HepG2 (cell line): ENCODE measurements around the gene PAFAH1B1. TPM values are rescaled to one million over a fixed set of nuclear protein-coding genes. Genes with fewer than 3 reads are reported as not detected.
A peak's percentile ranks its signal among the peaks of the same experiment; 100 is the strongest.

Experiments used
- CCDC6 ChIP-seq: sonication (generic); formaldehyde crosslinking; IDR thresholded peaks from 2 replicates; pipeline ENCODE4 v1.8.1; 2022; ENCODE audit warnings: mild to moderate bottlenecking, missing genetic modification reagents, moderate library complexity
- ELK4 ChIP-seq: sonication (generic); formaldehyde crosslinking; IDR thresholded peaks from 2 replicates; pipeline ENCODE4 v1.9.0; 2021; ENCODE audit warnings: missing genetic modification reagents, borderline replicate concordance
- GPN1 ChIP-seq: sonication (generic); formaldehyde crosslinking; IDR thresholded peaks from 2 replicates; pipeline ENCODE4 v1.5.1; 2020; ENCODE audit warnings: missing genetic modification reagents, borderline replicate concordance
- HCFC1 ChIP-seq: fragments of 150-350 bp; IDR thresholded peaks from 2 replicates; pipeline ENCODE4 v1.6.1; 2014; ENCODE audit warnings: low read depth, low read length
- HES4 ChIP-seq: sonication (generic); formaldehyde crosslinking; IDR thresholded peaks from 2 replicates; pipeline ENCODE4 v1.9.0; 2021; ENCODE audit warnings: mild to moderate bottlenecking, missing genetic modification reagents, borderline replicate concordance
- HIVEP1 ChIP-seq: sonication (generic); formaldehyde crosslinking; IDR thresholded peaks from 2 replicates; pipeline ENCODE4 v1.4.0; 2020; ENCODE audit warnings: mild to moderate bottlenecking, missing genetic modification reagents
- HNRNPL ChIP-seq: fragments of 200-400 bp; formaldehyde crosslinking; IDR thresholded peaks from 2 replicates; pipeline ENCODE4 v1.6.1; 2017; ENCODE audit warnings: mild to moderate bottlenecking, low read depth, low read length
- HOXA3 ChIP-seq: sonication (generic); formaldehyde crosslinking; IDR thresholded peaks from 2 replicates; pipeline ENCODE4 v1.5.0; 2020; ENCODE audit warnings: missing genetic modification reagents
- NFIB ChIP-seq: sonication (generic); formaldehyde crosslinking; IDR thresholded peaks from 2 replicates; pipeline ENCODE4 v1.9.0; 2021; ENCODE audit warnings: missing genetic modification reagents, mild to moderate bottlenecking, borderline replicate concordance
- NR2C2 ChIP-seq: sonication (generic); formaldehyde crosslinking; IDR thresholded peaks from 2 replicates; pipeline ENCODE4 v1.4.0; 2020; ENCODE audit warnings: missing genetic modification reagents, mild to moderate bottlenecking, moderate library complexity, borderline replicate concordance
- PAXIP1 ChIP-seq: sonication (generic); formaldehyde crosslinking; conservative IDR thresholded peaks from 2 replicates; pipeline ENCODE4 v1.4.0; 2020; ENCODE audit warnings: mild to moderate bottlenecking, missing genetic modification reagents, moderate library complexity
- RBAK ChIP-seq: sonication (generic); formaldehyde crosslinking; IDR thresholded peaks from 2 replicates; pipeline ENCODE4 v1.5.1; 2020; ENCODE audit warnings: mild to moderate bottlenecking, missing genetic modification reagents
- SETDB1 ChIP-seq: sonication (generic); formaldehyde crosslinking; IDR thresholded peaks from 2 replicates; pipeline ENCODE4 v1.5.1; 2020; ENCODE audit warnings: missing genetic modification reagents, mild to moderate bottlenecking, borderline replicate concordance
- SMARCE1 ChIP-seq: fragments of 450-650 bp; IDR thresholded peaks from 2 replicates; pipeline ENCODE4 v1.6.1; 2017; ENCODE audit warnings: borderline replicate concordance
- SP5 ChIP-seq: IDR thresholded peaks from 2 replicates; pipeline ENCODE4 v1.6.1; 2016; ENCODE audit warnings: low read depth, borderline replicate concordance
- SSRP1 ChIP-seq: IDR thresholded peaks from 2 replicates; pipeline ENCODE4 v1.6.1; 2016; ENCODE audit warnings: control low read depth
- TBL1XR1 ChIP-seq: fragments of 150-350 bp; IDR thresholded peaks from 2 replicates; pipeline ENCODE4 v1.6.1; 2014; ENCODE audit warnings: borderline replicate concordance, low read length; ENCODE audit not compliant: partially characterized antibody
- TGIF2 ChIP-seq: IDR thresholded peaks from 2 replicates; pipeline ENCODE4 v1.6.1; 2016; ENCODE audit warnings: control low read depth, missing compliant biosample characterization
- ZNF607 ChIP-seq: sonication (generic); formaldehyde crosslinking; IDR thresholded peaks from 2 replicates; pipeline ENCODE4 v1.5.1; 2020; ENCODE audit warnings: missing genetic modification reagents, mild to moderate bottlenecking, borderline replicate concordance
- ZNF775 ChIP-seq: sonication (generic); formaldehyde crosslinking; IDR thresholded peaks from 2 replicates; pipeline ENCODE4 v1.4.0; 2020; ENCODE audit warnings: missing genetic modification reagents, mild to moderate bottlenecking, moderate library complexity, borderline replicate concordance
- polyA plus RNA-seq, 8 experiments: library from polyadenylated mRNA; depleted of rRNA in 3 of 8; stranded (reverse) in 7 of 8; unstranded in 1 of 8; fragments of >200 nt; fragmentation: Illumina TruSeq in 4 of 8; extraction: Trizol in 4 of 8; gene quantifications; 2 replicates each; pipeline versions ENCODE4 v1.2.1 to v1.2.3, GENCODE V29; 2011 to 2016; ENCODE audit warnings: low read depth in 4 of 8, missing spikeins in 1 of 8, mixed read lengths in 1 of 8; ENCODE audit not compliant: insufficient read depth in 1 of 8
- total RNA-seq, 5 experiments: library from RNA; depleted of rRNA; stranded (reverse); fragments of >200 nt; fragmentation: Illumina TruSeq; extraction: Trizol; gene quantifications; 2 replicates each; pipeline ENCODE4 v1.2.3, GENCODE V29; 2016; ENCODE audit warnings: low read depth in 1 of 5
- TF ChIP-seq, protein P1 (sequence below): IDR thresholded peaks from 2 replicates; pipeline ENCODE4 v1.6.1; 2016
- TF ChIP-seq, protein P2 (sequence below): sonication (generic); formaldehyde crosslinking; IDR thresholded peaks from 2 replicates; pipeline ENCODE4 v1.8.0; 2022; ENCODE audit warnings: mild to moderate bottlenecking, missing genetic modification reagents

The PAFAH1B1 gene
- total and polyA plus RNA-seq, 2 of the 13 experiments (the other 11 are each of a cell fraction or from before 2014, with no cell fraction given): 46.0 to 64.9 TPM

- TF ChIP-seq GPN1 (CRISPR knock-in tag): no peak
- no peak for TF ChIP-seq SETDB1 (CRISPR knock-in tag)
- TF ChIP-seq TBL1XR1: no peak
- no peak for TF ChIP-seq TGIF2
- no peak for TF ChIP-seq HCFC1
- TF ChIP-seq HNRNPL: peak; percentile 91
- no peak for TF ChIP-seq ELK4
- TF ChIP-seq PAXIP1 (CRISPR knock-in tag): peak; percentile 39; the same call in 1 of the 2 replicates
- peak; percentile 42; the same call in 1 of the 2 replicates for TF ChIP-seq CCDC6 (CRISPR knock-in tag)
- TF ChIP-seq, protein P1, sequence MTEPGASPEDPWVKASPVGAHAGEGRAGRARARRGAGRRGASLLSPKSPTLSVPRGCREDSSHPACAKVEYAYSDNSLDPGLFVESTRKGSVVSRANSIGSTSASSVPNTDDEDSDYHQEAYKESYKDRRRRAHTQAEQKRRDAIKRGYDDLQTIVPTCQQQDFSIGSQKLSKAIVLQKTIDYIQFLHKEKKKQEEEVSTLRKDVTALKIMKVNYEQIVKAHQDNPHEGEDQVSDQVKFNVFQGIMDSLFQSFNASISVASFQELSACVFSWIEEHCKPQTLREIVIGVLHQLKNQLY: peak; percentile 55; the same call in 1 of the 2 replicates
- peak; percentile 81 for TF ChIP-seq HOXA3 (CRISPR knock-in tag)
- TF ChIP-seq RBAK (CRISPR knock-in tag): 0 out of 2 replicates have a peak, but pooled peaks have one; percentile 55
- TF ChIP-seq ZNF775 (CRISPR knock-in tag): no peak
- no peak for TF ChIP-seq SMARCE1
- no peak for TF ChIP-seq SP5 (CRISPR knock-in tag)
- no peak for TF ChIP-seq NFIB (CRISPR knock-in tag)
- TF ChIP-seq ZNF607 (CRISPR knock-in tag): no peak
- 0 out of 2 replicates have a peak, but pooled peaks have one; percentile 24 for TF ChIP-seq HIVEP1 (CRISPR knock-in tag)
- TF ChIP-seq SSRP1 (CRISPR knock-in tag): no peak
- TF ChIP-seq NR2C2: no peak; the same call in 1 of the 2 replicates
- TF ChIP-seq, protein P2, sequence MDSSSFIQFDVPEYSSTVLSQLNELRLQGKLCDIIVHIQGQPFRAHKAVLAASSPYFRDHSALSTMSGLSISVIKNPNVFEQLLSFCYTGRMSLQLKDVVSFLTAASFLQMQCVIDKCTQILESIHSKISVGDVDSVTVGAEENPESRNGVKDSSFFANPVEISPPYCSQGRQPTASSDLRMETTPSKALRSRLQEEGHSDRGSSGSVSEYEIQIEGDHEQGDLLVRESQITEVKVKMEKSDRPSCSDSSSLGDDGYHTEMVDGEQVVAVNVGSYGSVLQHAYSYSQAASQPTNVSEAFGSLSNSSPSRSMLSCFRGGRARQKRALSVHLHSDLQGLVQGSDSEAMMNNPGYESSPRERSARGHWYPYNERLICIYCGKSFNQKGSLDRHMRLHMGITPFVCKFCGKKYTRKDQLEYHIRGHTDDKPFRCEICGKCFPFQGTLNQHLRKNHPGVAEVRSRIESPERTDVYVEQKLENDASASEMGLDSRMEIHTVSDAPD (CRISPR knock-in tag): no peak
- peak; percentile 84; the same call in 1 of the 2 replicates for TF ChIP-seq HES4
These were observed at the start of gene PAFAH1B1 (continued) for GRCh38 chr17:2592971-2593820.
